SK-N-SH treated with all-trans-retinoic acid at 6 μM for 48 hours (cell line): ENCODE results near the gene RGS8.

ENCODE experiments used
- ARNTL ChIP-seq: fragments of 450-650 bp; formaldehyde crosslinking; IDR thresholded peaks from 2 replicates; pipeline ENCODE4 v1.5.0; 2020; ENCODE audit warnings: low read depth, mild to moderate bottlenecking, moderate library complexity, borderline replicate concordance
- CREB5 ChIP-seq: fragments of 250-450 bp; sonication (Bioruptor Pico); IDR thresholded peaks from 2 replicates; pipeline ENCODE4 v1.5.1; 2020; ENCODE audit warnings: low read depth, mild to moderate bottlenecking, moderate library complexity
- CSDC2 ChIP-seq: fragments of 250-450 bp; sonication (Bioruptor Pico); IDR thresholded peaks from 2 replicates; pipeline ENCODE4 v1.5.0; 2020; ENCODE audit warnings: mild to moderate bottlenecking, moderate library complexity
- PATZ1 ChIP-seq: fragments of 250-450 bp; sonication (Bioruptor Pico); IDR thresholded peaks from 2 replicates; pipeline ENCODE4 v1.8.0; 2020; ENCODE audit warnings: mild to moderate bottlenecking, moderate library complexity, borderline replicate concordance
- ZNF8 ChIP-seq: fragments of 450-650 bp; formaldehyde crosslinking; IDR thresholded peaks from 2 replicates; pipeline ENCODE4 v1.5.0; 2020; ENCODE audit warnings: mild to moderate bottlenecking, moderate library complexity

- TF ChIP-seq ARNTL (CRISPR knock-in tag), result no peak
- no peak for TF ChIP-seq CREB5 (CRISPR knock-in tag)
- TF ChIP-seq CSDC2, result no peak
- no peak for TF ChIP-seq ZNF8 (CRISPR knock-in tag)
- no peak for TF ChIP-seq PATZ1 (CRISPR knock-in tag)
Measured at GRCh38 chr1:182677397-182678098, 6.8 kb downstream of the RGS8 start.
